ENCODE results near the gene CTCF.

DNA sequence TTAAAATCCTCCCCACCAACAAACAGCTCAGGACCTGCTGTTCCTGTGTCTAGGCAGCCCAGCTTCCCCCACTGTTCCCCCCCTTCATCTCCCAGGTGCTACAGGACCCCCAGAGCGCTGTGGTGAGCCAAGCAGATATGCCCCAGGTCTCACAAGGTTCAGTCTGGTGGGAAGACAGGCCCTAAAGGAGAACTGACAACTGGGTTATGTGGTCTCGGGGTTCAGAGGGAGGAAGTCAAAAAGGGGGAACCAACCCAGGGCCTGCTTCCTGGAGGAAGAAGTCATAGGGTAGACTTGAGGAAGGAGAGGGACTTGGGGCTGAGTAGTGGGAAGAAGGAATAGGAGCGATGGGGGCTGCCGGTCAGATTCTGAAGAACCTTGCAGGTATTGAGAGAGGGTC is 31.1 kb upstream of the CTCF start:
- no peak for TF ChIP-seq SP1 (IDR thresholded peaks at IDR 0.05)
- TF ChIP-seq SUZ12 (IDR thresholded peaks at IDR 0.05): no peak
- TF ChIP-seq LEF1 (IDR thresholded peaks at IDR 0.05; ENCODE audit: borderline replicate concordance): no peak
- no peak for TF ChIP-seq L3MBTL2 (conservative IDR thresholded peaks at IDR 0.05)
